AG08396 (cell line): ENCODE results near the gene DTD2.
"Not testable (repeated sequence)": the region's sequence is repeated elsewhere in the genome, so short reads cannot be mapped to it uniquely, and the experiment has no call there.

Experiments used
- DNase-seq: peaks from one replicate; pipeline ENCODE4 v3.0.0; 2012; ENCODE audit warnings: low spot score, mixed read lengths

DTD2 gene

GRCh38 chr14:31441273-31442111 is 15.8 kb downstream of the DTD2 start:
- DNase-seq, result peak; percentile 29

DNA sequence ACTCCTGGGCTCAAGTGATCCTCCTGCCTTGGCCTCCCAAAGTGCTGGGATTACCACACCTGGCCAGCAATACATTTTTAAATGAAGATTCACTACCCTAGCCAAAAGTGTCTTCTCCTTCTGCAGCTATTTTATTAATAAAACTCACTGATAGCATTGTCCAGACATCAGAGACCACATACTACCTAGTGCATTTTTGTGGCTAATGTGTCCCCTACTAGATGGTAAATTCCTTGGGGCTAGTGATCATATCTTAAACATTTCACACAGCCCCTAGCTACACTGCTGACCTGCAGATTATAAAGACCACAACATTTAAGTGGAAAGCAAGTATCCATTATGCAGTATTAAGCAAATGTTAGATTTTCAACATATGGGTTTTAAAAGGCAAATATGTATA is 17.0 kb downstream of the DTD2 start:
- DNase-seq, result no peak

DNA sequence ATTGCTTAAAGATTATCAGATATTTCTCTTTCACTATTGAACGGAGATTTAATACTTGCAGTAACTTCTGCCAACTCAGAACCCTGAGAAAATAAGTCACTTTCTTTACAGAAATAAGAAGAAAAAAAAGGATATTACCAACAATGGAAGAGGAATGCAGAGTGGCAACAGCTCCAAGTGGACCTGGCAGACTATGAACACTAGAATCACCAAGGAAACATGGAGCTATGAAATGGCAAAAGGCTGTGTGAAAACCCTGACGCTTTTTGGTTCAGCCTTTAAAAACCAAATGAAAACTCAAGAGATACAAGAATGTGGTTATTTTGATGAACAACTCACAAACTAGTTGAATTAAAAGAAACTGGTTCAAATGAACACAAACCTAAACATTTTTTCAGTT is 17.7 kb downstream of the DTD2 start:
- no peak for DNase-seq

DNA sequence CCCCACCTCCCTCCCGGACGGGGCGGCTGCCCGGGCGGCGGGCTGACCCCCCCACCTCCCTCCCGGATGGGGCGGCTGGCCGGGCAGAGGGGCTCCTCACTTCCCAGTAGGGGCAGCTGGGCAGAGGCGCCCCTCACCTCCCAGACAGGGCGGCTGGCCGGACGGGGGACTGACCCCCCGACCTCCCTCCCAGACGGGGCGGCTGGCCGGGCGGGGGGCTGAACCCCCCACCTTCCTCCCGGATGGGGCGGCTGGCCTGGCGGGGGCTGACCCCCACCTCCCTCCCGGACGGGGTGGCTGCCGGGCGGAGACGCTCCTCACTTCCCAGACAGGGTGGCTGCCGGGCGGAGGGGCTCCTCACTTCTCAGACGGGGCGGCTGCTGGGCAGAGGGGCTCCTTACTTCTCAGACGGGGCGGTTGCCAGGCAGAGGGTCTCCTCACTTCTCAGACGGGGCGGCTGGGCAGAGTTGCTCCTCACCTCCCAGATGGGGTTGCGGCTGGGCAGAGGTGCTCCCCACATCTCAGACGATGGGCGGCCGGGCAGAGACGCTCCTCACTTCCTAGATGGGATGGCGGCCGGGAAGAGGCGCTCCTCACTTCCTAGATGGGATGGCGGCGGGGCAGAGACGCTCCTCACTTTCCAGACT is 20.1 kb downstream of the DTD2 start:
- not testable (repeated sequence) for DNase-seq

GRCh38 chr14:31435276-31435675 is 22.0 kb downstream of the DTD2 start:
- DNase-seq, result peak; percentile 25

GRCh38 chr14:31430634-31431264 is 26.6 kb downstream of the DTD2 start:
- DNase-seq, result no peak

DNA sequence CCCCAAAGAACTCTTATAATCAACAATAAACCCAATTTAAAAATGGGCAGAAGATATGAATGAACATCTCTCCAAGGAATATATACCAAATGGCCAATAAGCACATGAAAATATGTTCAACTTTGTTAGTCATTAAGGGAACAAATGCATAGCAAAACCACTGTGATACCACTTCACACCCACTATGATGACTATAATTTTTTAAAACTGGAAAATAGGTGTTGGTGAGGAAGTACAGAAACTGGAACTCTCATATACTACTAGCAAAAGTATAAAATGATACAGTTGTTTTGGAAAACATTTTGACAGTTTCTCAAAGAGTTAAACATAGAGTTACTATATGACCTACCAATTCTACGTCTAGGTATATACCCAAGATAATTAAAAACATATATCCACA is 27.5 kb downstream of the DTD2 start:
- DNase-seq, result no peak

DNA sequence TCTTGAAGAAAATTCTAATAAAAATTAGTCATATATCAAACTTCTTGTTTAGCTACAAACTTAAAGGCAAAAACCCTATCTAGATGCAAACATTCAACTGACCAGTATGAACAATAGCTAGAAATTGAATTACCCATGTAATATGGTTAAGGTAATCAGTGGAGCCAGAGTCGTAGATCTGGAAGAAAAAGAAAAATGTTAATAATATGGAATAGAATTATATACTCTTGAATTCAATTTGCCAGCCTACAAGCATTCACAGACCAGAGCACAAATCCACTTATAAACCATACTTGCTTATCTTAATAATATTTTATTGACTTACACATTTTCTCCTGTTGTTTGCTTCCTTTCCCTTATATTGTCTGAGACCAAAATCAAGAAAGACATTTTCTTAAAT is 29.3 kb downstream of the DTD2 start:
- DNase-seq, result no peak

- DNase-seq, result no peak
These were observed 30.6 kb downstream of the DTD2 start for GRCh38 chr14:31426663-31427062.

- no peak for DNase-seq
These were observed 31.4 kb downstream of the DTD2 start for GRCh38 chr14:31425905-31426304.

GRCh38 chr14:31421200-31421599 is 36.1 kb downstream of the DTD2 start:
- no peak for DNase-seq

DNA sequence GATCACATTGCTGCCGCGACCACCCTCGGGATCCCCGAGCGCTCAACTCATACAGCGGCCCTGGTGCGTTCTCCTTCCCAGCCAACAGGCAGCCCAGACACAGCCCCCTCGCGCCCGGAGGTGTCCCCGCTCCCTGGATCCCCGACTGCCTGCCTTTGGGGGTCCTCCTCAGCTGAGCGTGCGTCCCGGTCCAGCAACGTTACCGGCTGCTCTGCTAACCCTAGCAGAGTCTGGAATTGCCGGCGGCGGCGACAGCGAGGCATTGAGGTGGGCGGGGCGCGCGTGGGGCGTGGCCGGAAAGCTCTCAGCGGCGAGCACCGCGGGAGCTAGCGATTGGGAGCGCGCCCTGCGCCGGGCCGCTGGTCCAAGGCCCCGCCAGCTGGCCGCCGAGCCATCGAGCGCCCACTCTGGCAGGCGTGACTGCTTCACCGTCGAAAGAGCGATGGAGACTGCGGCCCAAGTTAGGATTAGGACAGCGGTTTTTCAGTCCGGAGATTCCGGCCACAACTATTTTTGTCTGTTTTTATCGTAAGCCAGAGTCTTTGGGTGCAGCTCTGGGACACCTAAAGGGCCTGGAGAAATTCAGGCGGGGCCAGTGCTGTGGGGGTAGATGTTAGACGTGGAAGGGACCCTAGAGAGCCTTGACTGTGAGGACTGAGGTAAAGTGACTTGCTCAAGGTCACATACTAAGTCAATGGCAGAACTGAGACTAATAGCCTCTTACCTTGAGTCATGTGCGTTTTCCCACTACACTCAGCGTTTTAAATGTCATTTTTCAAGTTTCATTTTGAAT is 36.8 kb downstream of the DTD2 start, which contains the start of gene HEATR5A:
HEATR5A (minus strand) TSS at position 232 of the 793 bp plus-strand sequence. CDS start 17,575 bp downstream, outside the sequence.
- DNase-seq, result peak; percentile 98

DNA sequence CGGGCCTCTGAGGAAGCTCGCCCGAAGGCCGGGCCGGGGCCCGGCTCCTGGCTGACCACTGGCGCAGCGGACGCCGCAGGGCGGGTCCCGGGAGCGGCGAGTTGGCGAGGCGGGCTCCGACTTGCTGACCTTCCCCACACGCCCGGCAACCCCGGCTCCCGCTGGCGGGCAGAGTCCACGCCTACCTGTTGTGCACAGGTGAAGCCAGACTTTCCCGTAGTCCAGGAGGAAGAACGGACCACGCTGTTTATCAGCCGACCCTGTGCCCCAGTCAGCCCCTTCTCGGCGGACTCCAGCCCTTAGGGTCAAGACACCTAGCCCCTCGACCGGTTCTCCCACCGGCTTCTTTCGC is 37.4 kb downstream of the DTD2 start:
- peak; percentile 72 for DNase-seq

DNA sequence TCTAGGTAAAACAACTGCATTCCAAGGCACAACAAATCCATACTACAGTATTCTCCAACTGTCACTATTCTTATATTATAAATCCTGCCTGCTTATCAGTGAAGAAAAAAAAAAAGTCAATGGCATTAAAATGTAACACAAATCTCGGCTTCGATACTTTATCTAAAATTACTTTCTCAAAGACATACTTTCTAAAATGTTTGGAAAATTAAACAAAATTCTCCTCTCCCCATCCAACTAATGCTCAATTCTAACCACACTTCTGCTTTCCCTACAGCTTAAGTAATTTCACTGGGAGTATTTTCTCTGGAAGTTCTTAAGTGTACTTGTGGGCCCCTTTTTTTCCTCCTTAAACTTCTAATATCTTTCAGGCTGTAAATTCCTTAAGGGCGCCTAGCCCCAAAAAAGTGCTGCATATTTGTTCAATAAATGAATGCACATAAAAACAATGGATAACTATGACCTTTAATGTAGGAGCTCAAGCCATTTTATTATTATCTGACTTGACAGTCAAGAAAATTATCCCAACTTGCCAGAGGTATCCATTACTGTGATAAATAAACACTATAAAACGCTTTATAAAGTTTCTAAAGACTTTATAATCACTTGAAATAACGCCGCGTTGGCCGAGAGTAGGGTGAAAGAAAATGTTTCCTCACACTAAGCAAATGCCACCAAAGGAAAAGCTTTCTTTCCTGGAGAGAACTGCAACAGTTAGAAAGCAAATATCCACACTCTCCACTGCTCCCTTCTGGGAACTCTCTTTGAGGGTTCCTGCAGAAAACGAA is 37.9 kb downstream of the DTD2 start:
- DNase-seq, result no peak

DNA sequence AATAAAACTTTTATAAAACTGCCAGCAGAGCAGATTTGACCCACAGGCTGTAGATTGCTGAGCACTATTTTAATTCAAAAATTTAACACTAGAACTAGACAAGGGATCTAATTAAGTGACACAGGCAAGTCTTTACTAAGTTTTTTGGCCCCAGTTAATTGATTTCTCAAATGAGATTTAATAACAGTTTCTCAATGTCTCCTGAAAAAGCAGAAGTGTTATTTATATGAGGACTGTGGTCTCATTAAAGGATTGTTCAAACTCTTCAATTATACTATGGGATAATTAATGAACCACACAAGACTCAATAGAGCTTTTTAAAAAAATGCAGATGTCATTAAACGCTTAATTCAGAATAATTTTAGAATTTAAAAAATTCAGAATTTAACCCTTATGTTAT is 38.9 kb downstream of the DTD2 start:
- no peak for DNase-seq

- no peak for DNase-seq
These were observed 43.0 kb downstream of the DTD2 start for GRCh38 chr14:31414190-31414833.

DNA sequence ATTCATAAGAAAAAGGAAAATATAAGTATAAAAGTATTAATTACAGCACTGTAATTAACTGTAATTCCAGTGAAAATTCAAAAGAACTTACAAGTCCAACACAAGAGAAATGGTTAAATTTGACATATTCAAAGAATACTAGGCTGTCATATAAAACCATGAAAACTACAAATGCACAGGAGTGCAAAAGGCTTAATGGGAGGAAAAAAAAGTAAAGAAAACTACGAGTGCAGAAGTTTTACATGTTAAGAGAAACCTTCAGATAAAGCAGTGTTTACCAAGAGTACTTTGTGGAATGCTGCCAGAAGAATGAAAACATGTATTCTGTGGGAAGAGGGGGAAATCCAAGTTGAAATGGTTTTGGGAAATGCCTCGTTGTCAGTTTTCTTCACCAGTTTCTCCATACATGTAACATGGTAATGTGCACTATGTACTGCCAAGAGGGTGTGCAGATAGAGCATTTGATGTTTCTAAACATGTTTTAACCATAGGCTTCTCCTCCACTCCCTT is 46.0 kb downstream of the DTD2 start:
- DNase-seq, result no peak

GRCh38 chr14:31410048-31410650 is 47.2 kb downstream of the DTD2 start:
- DNase-seq, result no peak

GRCh38 chr14:31408421-31408820 is 48.9 kb downstream of the DTD2 start:
- no peak for DNase-seq

GRCh38 chr14:31405599-31406232 is 51.6 kb downstream of the DTD2 start:
- DNase-seq, result no peak
